Omental fat pad (tissue), 4 donors: ENCODE results near the gene CLIC3. TPM values are rescaled to one million over a fixed set of nuclear protein-coding genes. Genes with fewer than 3 reads are reported as not detected.

Experiments used
- ATAC-seq: fragments of 150-250 bp; one replicate; pipeline ENCODE4 v1.9.1; 2016; ENCODE audit warnings: mild to moderate bottlenecking, moderate library complexity; ENCODE audit not compliant: low FRiP score
- DNase-seq: peaks from one replicate; pipeline ENCODE4 v3.0.0-alpha.2; 2019; ENCODE audit warnings: low spot score
- total RNA-seq, 4 donors: library from RNA; depleted of rRNA; stranded (reverse); fragments of >200 nt; gene quantifications; one replicate each; pipeline ENCODE4 v1.1.0, GENCODE V29; 2016
- TF ChIP-seq, protein P1 (sequence below), 3 donors: fragments of 450-650 bp; IDR thresholded peaks; one replicate each; pipeline ENCODE4 v1.5.1; 2016 to 2017; ENCODE audit warnings: antibody characterized with exemption in 3 of 3, mild to moderate bottlenecking in 3 of 3, moderate library complexity in 2 of 3

CLIC3 gene
- total RNA-seq, 4 donors from 2014 or later, result 0.95 to 9.7 (median 4.7) TPM

DNA sequence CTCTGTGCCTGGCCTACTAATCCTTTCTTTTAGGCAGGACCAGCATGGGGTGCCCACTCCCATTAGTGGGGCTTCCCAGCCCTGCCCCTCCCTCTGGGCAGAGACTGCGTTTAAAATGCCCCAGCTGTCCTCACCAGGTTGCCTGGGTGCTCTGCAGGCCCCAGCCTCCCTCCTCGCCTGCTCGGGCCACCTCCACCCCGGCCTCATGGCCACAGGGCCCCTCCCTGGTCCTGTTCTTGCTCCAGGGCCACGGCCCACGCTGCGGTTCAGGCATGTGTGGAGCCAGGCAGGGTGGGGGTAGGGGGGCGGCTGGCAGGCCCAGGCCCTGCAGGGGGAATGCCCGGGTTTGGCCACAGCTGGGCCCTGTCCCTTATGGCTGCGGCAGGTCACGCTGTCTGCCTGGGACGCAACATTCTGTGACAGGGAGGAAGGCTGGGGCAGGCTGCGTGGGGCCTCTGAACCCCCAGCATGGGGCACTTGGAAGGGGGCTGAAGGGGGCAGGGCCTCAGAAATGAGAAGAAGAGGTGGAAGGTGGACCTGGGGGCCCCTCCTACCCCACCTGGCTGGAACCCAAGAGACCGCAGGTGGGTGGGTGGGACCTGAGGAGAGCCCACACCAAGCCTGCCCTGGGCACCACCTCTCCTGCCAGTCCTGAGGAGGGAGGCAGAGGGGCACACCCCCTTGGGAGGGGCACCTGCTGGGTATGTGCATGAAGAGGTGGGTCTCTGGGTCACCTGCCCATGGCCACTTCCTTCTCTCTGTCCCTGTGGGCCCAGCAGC, 44.6 kb downstream of the CLIC3 start, which contains the start of gene LCN12:
TSS of gene LCN12 (plus strand) at position 733 of the 780 bp plus-strand sequence. CDS start 55 bp downstream, outside the sequence.
- DNase-seq (no peak), ATAC-seq (no peak)
- TF ChIP-seq, protein P1, sequence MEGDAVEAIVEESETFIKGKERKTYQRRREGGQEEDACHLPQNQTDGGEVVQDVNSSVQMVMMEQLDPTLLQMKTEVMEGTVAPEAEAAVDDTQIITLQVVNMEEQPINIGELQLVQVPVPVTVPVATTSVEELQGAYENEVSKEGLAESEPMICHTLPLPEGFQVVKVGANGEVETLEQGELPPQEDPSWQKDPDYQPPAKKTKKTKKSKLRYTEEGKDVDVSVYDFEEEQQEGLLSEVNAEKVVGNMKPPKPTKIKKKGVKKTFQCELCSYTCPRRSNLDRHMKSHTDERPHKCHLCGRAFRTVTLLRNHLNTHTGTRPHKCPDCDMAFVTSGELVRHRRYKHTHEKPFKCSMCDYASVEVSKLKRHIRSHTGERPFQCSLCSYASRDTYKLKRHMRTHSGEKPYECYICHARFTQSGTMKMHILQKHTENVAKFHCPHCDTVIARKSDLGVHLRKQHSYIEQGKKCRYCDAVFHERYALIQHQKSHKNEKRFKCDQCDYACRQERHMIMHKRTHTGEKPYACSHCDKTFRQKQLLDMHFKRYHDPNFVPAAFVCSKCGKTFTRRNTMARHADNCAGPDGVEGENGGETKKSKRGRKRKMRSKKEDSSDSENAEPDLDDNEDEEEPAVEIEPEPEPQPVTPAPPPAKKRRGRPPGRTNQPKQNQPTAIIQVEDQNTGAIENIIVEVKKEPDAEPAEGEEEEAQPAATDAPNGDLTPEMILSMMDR (IDR thresholded peaks at IDR 0.05), result no peak

DNA sequence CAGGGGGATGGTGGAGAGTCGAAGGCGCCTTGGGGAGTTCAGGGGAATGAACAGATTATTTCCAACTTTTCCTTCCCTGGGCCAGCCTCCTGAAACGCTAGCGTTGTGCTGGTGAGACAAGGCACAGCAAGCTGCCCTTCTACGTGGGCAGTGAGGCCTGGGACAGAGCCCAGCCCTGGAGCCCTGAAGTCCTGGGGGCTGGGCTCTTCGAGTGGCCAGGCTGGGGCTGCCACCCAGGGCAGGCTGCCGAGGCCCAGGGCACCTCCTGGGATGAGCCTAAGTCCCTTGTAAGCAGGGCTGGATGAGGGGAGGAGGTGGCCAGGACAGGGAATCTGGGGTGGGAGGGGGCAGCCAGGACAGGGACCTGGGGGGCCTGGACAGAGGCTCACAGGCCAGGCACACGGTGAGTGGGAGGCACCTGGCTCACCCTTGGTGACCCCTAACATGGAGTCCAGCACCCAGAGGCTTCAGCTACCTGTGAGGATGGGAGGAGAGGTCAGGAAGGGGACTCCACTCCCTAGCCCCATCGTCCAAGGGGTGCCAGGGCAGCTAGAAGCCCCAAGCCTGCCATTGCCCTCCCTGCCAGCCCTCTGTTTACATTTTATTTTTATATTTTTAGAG, 45.6 kb downstream of the CLIC3 start:
- ATAC-seq, result peak; percentile 2
- TF ChIP-seq, protein P1 (IDR thresholded peaks at IDR 0.05), result no peak
- no peak for DNase-seq

DNA sequence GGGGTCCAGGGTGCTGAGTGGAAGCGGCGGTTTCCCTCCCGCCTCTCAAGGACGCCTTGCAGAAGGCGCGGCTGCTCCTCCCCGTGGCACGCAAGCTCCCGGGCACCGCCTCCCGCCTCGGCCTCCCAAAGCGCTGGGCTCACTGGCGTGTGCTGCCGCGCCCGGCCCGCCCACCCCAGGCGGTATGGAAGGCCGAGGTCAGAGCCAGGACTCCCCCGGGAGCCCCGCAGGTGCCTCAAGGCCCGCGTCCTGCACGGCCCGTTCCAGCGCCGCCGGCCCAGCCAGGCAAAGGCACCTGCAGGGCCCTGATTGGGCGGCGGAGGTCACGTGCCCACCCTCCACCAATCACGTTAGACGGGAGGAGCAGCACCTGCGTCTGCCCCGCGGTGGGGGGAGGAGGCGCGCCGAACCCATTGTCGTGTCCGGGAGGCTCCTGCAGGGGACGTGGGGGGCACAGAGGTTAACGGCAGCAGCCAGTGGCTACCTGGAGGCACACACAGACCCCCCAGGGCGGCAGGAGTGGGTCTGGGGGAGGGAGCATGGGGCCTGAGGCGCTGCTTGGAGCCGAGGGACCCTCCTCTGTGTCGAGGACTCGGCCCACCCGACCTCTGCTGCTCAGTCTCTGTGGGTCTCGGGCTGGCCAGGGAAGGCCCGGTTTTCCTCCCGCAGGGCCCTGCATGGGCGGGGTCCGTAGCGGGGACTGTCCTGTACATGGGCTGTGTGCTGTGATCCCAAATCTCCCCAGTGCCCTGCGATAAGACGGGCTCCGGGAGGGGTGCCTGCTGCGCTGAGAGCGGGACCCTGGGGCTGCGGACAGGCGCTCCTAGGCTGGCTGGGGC, 46.3 kb downstream of the CLIC3 start:
- ATAC-seq (peak; percentile 70), DNase-seq (peak; percentile 94)
- TF ChIP-seq, protein P1 (IDR thresholded peaks at IDR 0.05), result no peak

DNA sequence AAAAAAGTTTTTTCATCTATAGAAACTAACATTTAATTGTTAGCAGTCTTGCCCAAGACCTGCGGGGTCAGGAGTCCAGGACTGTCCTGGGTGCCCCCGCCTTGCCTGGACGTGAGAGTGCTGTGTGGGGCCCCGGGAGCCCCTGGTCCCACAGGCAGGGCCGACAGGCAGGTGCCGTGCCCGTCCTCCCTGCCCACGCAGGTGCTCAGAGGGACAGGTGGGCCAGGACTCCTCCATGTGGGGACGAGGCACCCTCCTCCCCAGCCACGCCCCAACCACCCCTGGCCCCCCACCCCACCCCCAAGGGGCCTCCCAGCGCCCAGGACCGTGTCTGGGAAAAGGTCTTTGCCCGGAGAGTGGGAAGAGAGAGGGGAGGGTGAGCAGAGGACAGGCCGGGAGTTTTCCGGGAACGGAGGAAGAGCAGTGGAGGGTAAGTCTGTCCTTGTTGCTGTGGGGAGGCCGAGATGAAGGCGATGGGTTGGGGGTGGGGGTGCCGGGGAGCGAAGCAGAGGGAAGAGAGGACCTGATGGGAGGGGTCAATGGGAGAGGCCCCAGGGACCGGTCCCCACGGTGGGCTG, 47.0 kb downstream of the CLIC3 start:
- TF ChIP-seq, protein P1 (IDR thresholded peaks at IDR 0.05), result no peak
- DNase-seq (no peak), ATAC-seq (no peak)

DNA sequence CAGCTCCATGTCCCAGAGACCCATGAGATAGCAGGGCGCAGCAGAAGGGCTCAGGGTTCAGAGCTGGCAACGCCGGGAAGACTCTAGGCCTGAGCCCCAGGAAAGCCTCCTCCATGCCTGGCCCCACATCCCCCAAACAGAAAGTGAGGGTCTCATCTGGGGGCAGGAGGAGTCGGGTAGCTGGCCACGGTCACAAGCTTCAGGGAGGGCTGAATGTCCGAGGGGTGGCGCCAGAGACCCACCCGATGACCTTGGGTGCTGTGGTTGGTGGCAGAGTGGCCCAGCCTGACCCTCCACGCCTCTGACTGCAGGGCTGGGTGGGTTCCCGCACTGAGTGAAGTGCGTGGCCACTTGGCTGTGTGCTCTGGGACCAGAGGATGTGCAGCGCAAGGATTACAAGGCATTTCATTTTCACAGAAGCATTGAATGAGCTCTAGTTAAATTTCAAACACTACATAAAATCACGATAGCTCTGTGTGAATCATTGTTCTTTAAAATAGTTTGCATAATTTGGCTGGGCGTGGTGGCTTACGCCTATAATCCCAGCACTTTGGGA, 48.3 kb downstream of the CLIC3 start:
- TF ChIP-seq, protein P1 (IDR thresholded peaks at IDR 0.05), result no peak
- ATAC-seq (no peak), DNase-seq (no peak)
